Smooth muscle cell (in vitro differentiated cells): Measurements from ENCODE around the gene TIMP2. TPM values are rescaled to one million over a fixed set of nuclear protein-coding genes. Genes with fewer than 3 reads are reported as not detected.

Experiments
- DNase-seq: peaks from one replicate; lab custom pipeline; 2025; ENCODE audit not compliant: unreplicated experiment; lab: John Stamatoyannopoulos, UW
- H2AFZ ChIP-seq: fragments of 200-600 bp; sonication (generic); 2 replicates; pipeline ENCODE4 v1.6.0; 2016; ENCODE audit warnings: antibody characterized with exemption, low read depth, mild to moderate bottlenecking
- H3F3A ChIP-seq: fragments of 200-600 bp; sonication (generic); 2 replicates; pipeline ENCODE4 v1.6.0; 2017; ENCODE audit warnings: antibody characterized with exemption, low read depth
- H3K27ac ChIP-seq: fragments of 200-600 bp; sonication (generic); 2 replicates; pipeline ENCODE4 v1.5.1; 2016; ENCODE audit warnings: low read depth, mild to moderate bottlenecking
- H3K27me3 ChIP-seq: fragments of 200-600 bp; sonication (generic); 2 replicates; pipeline ENCODE4 v1.6.1; 2016; ENCODE audit warnings: low read depth, mild to moderate bottlenecking
- H3K36me3 ChIP-seq: fragments of 200-600 bp; sonication (generic); 2 replicates; pipeline ENCODE4 v1.5.1; 2016; ENCODE audit warnings: low read depth
- H3K4me1 ChIP-seq: fragments of 200-600 bp; sonication (generic); 2 replicates; pipeline ENCODE4 v1.5.1; 2016; ENCODE audit warnings: low read depth
- H3K4me2 ChIP-seq: fragments of 200-600 bp; sonication (generic); 2 replicates; pipeline ENCODE4 v1.6.0; 2016; ENCODE audit warnings: mild to moderate bottlenecking
- H3K4me3 ChIP-seq: fragments of 200-600 bp; sonication (generic); 2 replicates; pipeline ENCODE4 v1.5.1; 2016; ENCODE audit warnings: mild to moderate bottlenecking
- H3K79me2 ChIP-seq: fragments of 200-600 bp; sonication (generic); 2 replicates; pipeline ENCODE4 v1.6.0; 2016; ENCODE audit warnings: low read depth, mild to moderate bottlenecking
- H3K9ac ChIP-seq: fragments of 200-600 bp; sonication (generic); 2 replicates; pipeline ENCODE4 v1.6.0; 2016; ENCODE audit warnings: low read depth
- H3K9me3 ChIP-seq: fragments of 200-600 bp; sonication (generic); replicated peaks from 2 replicates; pipeline ENCODE4 v1.5.1; 2016; ENCODE audit warnings: low read depth
- H4K20me1 ChIP-seq: fragments of 200-600 bp; sonication (generic); 2 replicates; pipeline ENCODE4 v1.6.0; 2016; ENCODE audit warnings: low read depth
- WGBS: methylation state at CpG from one replicate; pipeline ENCODE4 v1.1.7; 2016; ENCODE audit warnings: low lambda C conversion rate; 5-methylcytosine and 5-hydroxymethylcytosine counted together
- polyA plus RNA-seq: library from polyadenylated mRNA; unstranded; fragments of >200 nt; fragmentation: Nextera tagmentation; extraction: Ambion mirVana; gene quantifications from 2 replicates; pipeline ENCODE4 v1.2.1, GENCODE V29; 2016
- total RNA-seq: library from RNA; depleted of rRNA; stranded (reverse); fragments of >200 nt; gene quantifications from 2 replicates; pipeline ENCODE4 v1.2.3, GENCODE V29; 2014
- TF ChIP-seq, protein P1 (sequence below): fragments of 200-600 bp; sonication (generic); IDR thresholded peaks from 2 replicates; pipeline ENCODE4 v1.5.1; 2017; ENCODE audit warnings: borderline replicate concordance, mild to moderate bottlenecking, antibody characterized with exemption; ENCODE audit not compliant: insufficient read depth, poor library complexity, severe bottlenecking

The TIMP2 gene
- total and polyA plus RNA-seq, 2 experiments from 2014 or later, result 37.8 to 111 TPM

DNA sequence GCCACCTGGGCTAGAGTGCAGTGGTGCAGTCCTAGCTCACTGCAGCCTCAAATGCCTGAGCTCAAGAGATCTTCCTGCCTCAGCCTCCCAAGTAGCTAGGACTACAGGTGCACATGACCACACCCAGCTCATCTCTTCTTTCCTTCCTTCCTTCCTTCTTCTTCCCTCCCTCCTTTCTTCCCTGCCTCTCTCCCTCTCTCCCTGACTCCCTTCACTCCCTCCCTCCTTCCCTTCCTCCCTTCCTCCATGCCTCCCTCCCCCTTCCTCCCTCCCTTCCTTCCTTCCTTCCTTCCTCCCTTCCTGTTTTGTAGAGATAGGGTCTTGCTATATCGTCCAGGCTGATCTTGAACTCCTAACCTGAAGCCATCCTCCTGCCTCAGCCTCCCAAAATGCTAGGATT is 61.1 kb downstream of the TIMP2 start:
- Histone ChIP-seq H3K9me3 (no peaks in the 10 kb centered on the region), H3F3A (peaks cover 9% of the 10 kb centered on the region), H2AFZ (no peak overlapping the region), H3K27ac (no peak overlapping the region), H3K4me3 (no peak overlapping the region), H3K79me2 (no peaks in the 10 kb centered on the region), H3K36me3 (no peaks in the 10 kb centered on the region), H3K4me1 (no peaks in the 10 kb centered on the region), H3K27me3 (no peaks in the 10 kb centered on the region), H4K20me1 (peaks cover 8% of the 10 kb centered on the region), H3K4me2 (no peak overlapping the region), H3K9ac (no peak overlapping the region)
- TF ChIP-seq, protein P1, sequence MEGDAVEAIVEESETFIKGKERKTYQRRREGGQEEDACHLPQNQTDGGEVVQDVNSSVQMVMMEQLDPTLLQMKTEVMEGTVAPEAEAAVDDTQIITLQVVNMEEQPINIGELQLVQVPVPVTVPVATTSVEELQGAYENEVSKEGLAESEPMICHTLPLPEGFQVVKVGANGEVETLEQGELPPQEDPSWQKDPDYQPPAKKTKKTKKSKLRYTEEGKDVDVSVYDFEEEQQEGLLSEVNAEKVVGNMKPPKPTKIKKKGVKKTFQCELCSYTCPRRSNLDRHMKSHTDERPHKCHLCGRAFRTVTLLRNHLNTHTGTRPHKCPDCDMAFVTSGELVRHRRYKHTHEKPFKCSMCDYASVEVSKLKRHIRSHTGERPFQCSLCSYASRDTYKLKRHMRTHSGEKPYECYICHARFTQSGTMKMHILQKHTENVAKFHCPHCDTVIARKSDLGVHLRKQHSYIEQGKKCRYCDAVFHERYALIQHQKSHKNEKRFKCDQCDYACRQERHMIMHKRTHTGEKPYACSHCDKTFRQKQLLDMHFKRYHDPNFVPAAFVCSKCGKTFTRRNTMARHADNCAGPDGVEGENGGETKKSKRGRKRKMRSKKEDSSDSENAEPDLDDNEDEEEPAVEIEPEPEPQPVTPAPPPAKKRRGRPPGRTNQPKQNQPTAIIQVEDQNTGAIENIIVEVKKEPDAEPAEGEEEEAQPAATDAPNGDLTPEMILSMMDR, result no peak
- DNase-seq, result no peak
- 100% methylated on average over 1 of the region's 1 CpG for WGBS

DNA sequence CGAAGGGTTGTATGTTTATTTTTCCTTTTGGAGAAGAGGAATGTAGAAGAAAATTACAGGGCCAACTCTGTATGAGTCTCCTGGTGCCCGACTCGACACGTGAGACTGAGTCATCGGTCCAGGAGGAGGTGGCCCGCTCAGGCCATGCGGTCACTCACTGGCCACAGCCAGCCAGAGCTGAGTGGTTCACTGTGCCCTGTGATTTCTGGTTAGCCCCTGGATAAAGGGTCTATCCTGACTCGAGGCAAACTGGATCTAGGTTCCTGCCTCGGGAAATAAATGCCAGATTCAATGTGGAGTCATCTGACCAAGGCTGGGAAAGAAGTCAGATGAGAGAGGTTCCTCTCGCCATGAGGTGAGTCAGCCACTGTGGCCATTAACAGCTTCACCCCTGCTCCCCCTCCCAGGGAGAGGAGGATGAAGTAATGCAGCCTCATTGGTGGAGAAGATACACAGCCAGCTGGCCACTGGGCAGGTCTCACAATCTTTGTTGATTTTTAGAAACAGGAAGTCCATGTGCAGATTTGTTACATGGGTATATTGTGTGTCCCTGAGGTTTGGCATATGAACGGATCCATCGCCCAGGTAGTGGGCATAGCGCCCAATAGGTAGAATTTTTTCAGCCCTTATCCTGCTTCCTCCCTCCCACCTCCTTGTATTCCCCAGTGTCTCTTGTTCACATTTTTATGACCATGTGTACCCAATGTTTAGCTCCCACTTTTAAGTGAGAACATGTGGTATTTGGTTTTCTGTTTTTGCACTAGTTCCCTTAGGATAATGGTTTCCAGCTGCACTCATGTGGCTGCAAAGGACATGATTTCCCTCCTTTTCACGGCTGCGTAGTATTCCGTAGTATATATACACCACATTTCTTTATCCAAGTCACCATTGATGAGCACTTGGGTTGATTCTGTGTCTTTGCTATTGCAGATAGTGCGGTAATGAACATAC is 62.8 kb downstream of the TIMP2 start:
- Histone ChIP-seq H4K20me1 (peaks cover 8% of the 10 kb centered on the region), H3K36me3 (no peaks in the 10 kb centered on the region), H3K4me1 (no peaks in the 10 kb centered on the region), H3K9ac (peak overlapping the region; percentile 71), H3K4me2 (peak overlapping the region; percentile 54), H3K9me3 (no peaks in the 10 kb centered on the region), H3K27me3 (no peaks in the 10 kb centered on the region), H3K79me2 (no peaks in the 10 kb centered on the region), H3F3A (peaks cover 9% of the 10 kb centered on the region), H3K4me3 (no peak overlapping the region), H3K27ac (peak overlapping the region; percentile 94), H2AFZ (no peak overlapping the region)
- TF ChIP-seq, protein P1, result no peak
- 50% methylated on average over 17 of the region's 17 CpGs for WGBS
- peak; percentile 66 for DNase-seq

DNA sequence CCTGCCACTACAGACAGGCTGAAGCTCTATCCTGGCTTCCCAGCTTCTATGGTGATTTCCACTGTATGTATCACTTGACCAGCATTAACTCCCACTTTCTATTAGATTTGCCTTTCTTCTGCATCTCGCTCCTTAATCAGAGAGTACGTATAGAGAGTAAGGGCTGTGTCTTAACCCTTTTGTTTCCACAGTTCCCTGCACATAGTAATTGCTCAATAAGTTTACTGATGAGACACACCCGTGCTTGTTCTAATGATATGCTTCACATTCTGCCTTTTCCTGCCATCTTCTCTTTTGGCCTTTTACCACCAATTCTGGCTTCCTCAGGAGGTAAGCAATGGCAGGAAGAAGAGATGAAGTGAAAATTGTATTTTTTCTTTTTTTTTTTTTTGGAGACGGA is 64.0 kb downstream of the TIMP2 start:
- H3K36me3 ChIP-seq, result no peaks in the 10 kb centered on the region
- H3K4me3 ChIP-seq, result no peak overlapping the region
- H3K9ac ChIP-seq, result peak overlapping the region; percentile 71
- H3K9me3 ChIP-seq, result no peaks in the 10 kb centered on the region
- no peak overlapping the region for H2AFZ ChIP-seq
- H3F3A ChIP-seq, result peaks cover 9% of the 10 kb centered on the region
- peak overlapping the region; percentile 94 for H3K27ac ChIP-seq
- TF ChIP-seq, protein P1, result no peak
- H3K4me1 ChIP-seq, result no peaks in the 10 kb centered on the region
- no peaks in the 10 kb centered on the region for H3K27me3 ChIP-seq
- 98% methylated on average over 4 of the region's 4 CpGs for WGBS
- no peak overlapping the region for H3K4me2 ChIP-seq
- peaks cover 8% of the 10 kb centered on the region for H4K20me1 ChIP-seq
- DNase-seq, result no peak
- H3K79me2 ChIP-seq, result no peaks in the 10 kb centered on the region
